MCF 10A (cell line): ENCODE data around the gene XYLT1. TPM values are rescaled to one million over a fixed set of nuclear protein-coding genes. Genes with fewer than 3 reads are reported as not detected.

Experiments
- BruUV-seq: library from RNA; stranded (reverse); fragments of 400-500 nt; replicated peaks from 2 replicates; lab custom pipeline; 2021; lab: Mats Ljungman, UMichigan
- CTCF ChIA-PET: fragments of 300-600 bp; sonication (Branson Sonifier 250); formaldehyde crosslinking; extraction: SDS; loops from one replicate; lab custom pipeline; 2021; ENCODE audit warnings: antibody characterized with exemption, inconsistent platforms; lab: Yijun Ruan, JAX
- POLR2A ChIA-PET: fragments of 300-600, 350-650 bp; sonication (Branson Sonifier 250); formaldehyde crosslinking; extraction: SDS; loops from one replicate; lab custom pipeline; 2020; ENCODE audit warnings: antibody characterized with exemption, inconsistent platforms; lab: Yijun Ruan, JAX
- DNase-seq: peaks from one replicate; pipeline ENCODE4 v3.0.0-alpha.2; 2018; ENCODE audit not compliant: unreplicated experiment
- H3K27ac Mint-ChIP-seq: one replicate; pipeline ENCODE4 v1.8.0; 2022; ENCODE audit warnings: mild to moderate bottlenecking, low read depth, mixed read lengths; ENCODE audit not compliant: unreplicated experiment
- H3K27me3 Mint-ChIP-seq: one replicate; pipeline ENCODE4 v1.8.0; 2022; ENCODE audit warnings: mixed read lengths; ENCODE audit not compliant: insufficient read depth, unreplicated experiment
- H3K36me3 Mint-ChIP-seq: one replicate; pipeline ENCODE4 v1.8.0; 2022; ENCODE audit warnings: mild to moderate bottlenecking, moderate library complexity, mixed read lengths; ENCODE audit not compliant: insufficient read depth, unreplicated experiment
- H3K4me1 Mint-ChIP-seq: one replicate; pipeline ENCODE4 v1.8.0; 2022; ENCODE audit warnings: mixed read lengths; ENCODE audit not compliant: insufficient read depth, unreplicated experiment
- H3K4me3 Mint-ChIP-seq: one replicate; pipeline ENCODE4 v1.8.0; 2022; ENCODE audit warnings: mild to moderate bottlenecking, moderate library complexity, mixed read lengths; ENCODE audit not compliant: unreplicated experiment
- H3K9me3 Mint-ChIP-seq: one replicate; pipeline ENCODE4 v1.8.0; 2022; ENCODE audit warnings: mixed read lengths; ENCODE audit not compliant: unreplicated experiment
- CTCF ChIP-seq: fragments of 200-600 bp; IDR thresholded peaks from one replicate; pipeline ENCODE4 v1.8.0; 2022; ENCODE audit warnings: antibody characterized with exemption, mild to moderate bottlenecking; ENCODE audit not compliant: unreplicated experiment
- intact Hi-C: fragments of 100-400 bp; cut with micrococcal nuclease; formaldehyde crosslinking; loops from 2 replicates; pipeline ENCODE4 v1.14.1; 2022
- total RNA-seq: library from RNA; stranded (reverse); gene quantifications from 2 replicates; pipeline ENCODE4 v1.2.3, GENCODE V29; 2022

Gene XYLT1
- total RNA-seq, 1 experiment from 2014 or later, result not detected

DNA sequence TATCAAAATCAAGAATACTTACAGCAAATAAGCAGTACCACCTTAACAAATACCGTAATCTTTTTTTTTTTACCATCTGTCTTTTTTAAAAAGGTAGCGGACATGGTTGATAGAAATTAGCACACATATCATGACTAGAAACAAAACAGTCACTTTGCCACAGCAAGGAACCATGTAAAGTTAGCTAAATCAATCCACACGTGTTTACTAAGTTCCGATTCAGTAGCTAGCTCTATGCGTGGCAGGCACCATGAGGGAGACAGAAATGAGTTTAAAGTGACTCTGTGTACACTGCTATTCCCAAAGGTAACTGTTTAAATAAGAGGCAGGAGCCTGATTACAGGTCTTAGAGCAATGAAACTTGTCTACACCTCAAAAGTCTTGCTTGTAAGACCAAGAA, 108.6 kb downstream of the XYLT1 start:
- H3K36me3 Mint-ChIP-seq, result no peaks in the 10 kb centered on the region
- DNase-seq, result no peak
- intact Hi-C loops, result no loop called here
- H3K27me3 Mint-ChIP-seq, result no peaks in the 10 kb centered on the region
- CTCF ChIA-PET, result interaction anchor here (0.7 kb wide), 1 partner anchor 43 kb away, joined by 3 read pairs; no protein-coding TSS in a partner anchor
- H3K4me3 Mint-ChIP-seq, result no peak overlapping the region
- POLR2A ChIA-PET, result no interaction called here
- H3K4me1 Mint-ChIP-seq, result no peaks in the 10 kb centered on the region
- TF ChIP-seq CTCF, result no peak
- no TSS peak for BruUV-seq
- peaks cover 13% of the 10 kb centered on the region for H3K9me3 Mint-ChIP-seq
- H3K27ac Mint-ChIP-seq, result no peak overlapping the region

GRCh38 chr16:17360693-17361122, 110.1 kb downstream of the XYLT1 start:
- no peaks in the 10 kb centered on the region for H3K27me3 Mint-ChIP-seq
- H3K4me1 Mint-ChIP-seq, result no peaks in the 10 kb centered on the region
- DNase-seq, result no peak
- CTCF ChIA-PET, result no interaction called here
- TF ChIP-seq CTCF, result no peak
- H3K9me3 Mint-ChIP-seq, result peaks cover 13% of the 10 kb centered on the region
- no TSS peak for BruUV-seq
- no peak overlapping the region for H3K4me3 Mint-ChIP-seq
- H3K36me3 Mint-ChIP-seq, result no peaks in the 10 kb centered on the region
- intact Hi-C loops, result no loop called here
- POLR2A ChIA-PET, result no interaction called here
- no peak overlapping the region for H3K27ac Mint-ChIP-seq

DNA sequence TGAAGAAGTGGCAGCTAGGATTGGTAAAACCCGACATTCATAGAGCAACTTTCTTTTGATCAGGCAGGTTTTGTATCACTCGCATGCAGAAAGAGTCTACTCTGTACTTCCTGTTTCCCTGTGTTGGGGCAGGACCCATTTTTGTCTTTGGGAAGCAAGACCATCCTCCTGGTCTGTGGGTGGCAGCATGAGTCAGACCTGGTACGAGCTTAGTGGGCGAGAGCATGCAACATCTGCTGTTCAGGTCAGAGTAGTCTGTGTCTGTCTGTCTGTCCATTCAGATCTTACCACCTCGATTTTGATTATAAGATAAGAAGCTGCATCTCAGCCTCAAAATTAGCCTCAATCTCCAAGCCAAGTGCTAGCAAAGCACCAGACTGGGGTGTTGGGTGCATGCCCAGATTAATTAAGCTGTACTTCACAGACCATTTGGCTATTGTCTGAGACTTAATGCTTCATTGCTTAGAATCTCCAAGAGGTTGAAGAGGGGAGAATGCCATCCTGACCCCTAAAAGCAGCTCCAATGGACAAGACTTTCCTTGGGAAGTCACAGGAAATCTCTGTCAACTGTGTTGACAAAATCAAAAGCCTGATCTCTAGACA, 110.9 kb downstream of the XYLT1 start:
- Mint-ChIP-seq H3K9me3 (peaks cover 7% of the 10 kb centered on the region), H3K4me3 (no peak overlapping the region), H3K36me3 (no peaks in the 10 kb centered on the region), H3K27me3 (no peaks in the 10 kb centered on the region), H3K4me1 (no peaks in the 10 kb centered on the region), H3K27ac (no peak overlapping the region)
- no TSS peak for BruUV-seq
- no peak for TF ChIP-seq CTCF
- peak; percentile 18 for DNase-seq
- ChIA-PET POLR2A (no interaction called here), CTCF (no interaction called here)
- intact Hi-C loops, result no loop called here

DNA sequence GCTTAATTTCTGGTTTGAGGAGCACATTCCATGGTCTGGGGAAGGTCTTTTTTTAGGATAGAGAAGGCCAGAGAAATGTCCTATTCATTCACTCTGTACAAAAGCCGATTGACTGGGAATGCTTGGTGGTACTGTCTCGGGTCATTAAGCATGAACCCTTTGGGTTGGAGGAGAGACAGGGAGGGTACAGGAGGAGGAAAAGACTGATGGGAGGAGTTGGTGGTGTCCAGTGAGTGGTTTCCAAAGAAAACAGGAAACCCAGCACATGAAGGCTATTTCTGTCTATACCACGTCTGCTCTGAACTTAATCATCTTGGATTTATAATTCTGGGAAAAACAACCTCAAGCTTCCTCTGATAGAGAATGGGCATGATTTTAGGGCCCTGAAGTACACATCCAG, 111.9 kb downstream of the XYLT1 start:
- no peak overlapping the region for H3K4me3 Mint-ChIP-seq

More for the DNA sequence above, 111.9 kb downstream of the XYLT1 start:
- intact Hi-C loops, result no loop called here
- TF ChIP-seq CTCF, result no peak
- CTCF ChIA-PET, result no interaction called here
- H3K27ac Mint-ChIP-seq, result no peak overlapping the region
- H3K36me3 Mint-ChIP-seq, result no peaks in the 10 kb centered on the region
- POLR2A ChIA-PET, result no interaction called here
- no peaks in the 10 kb centered on the region for H3K4me1 Mint-ChIP-seq
- no peaks in the 10 kb centered on the region for H3K27me3 Mint-ChIP-seq
- DNase-seq, result no peak
- no peaks in the 10 kb centered on the region for H3K9me3 Mint-ChIP-seq
- BruUV-seq, result no TSS peak
